DND-41 (cell line): Measurements from ENCODE around the gene MANBA.

Source experiments
- ATAC-seq: fragments of 200-7000 bp; cut with Tn5 transposase; 3 replicates; pipeline ENCODE4 v1.9.1; 2021; ENCODE audit warnings: low read depth; ENCODE audit not compliant: insufficient read depth
- DNase-seq: peaks from one replicate; pipeline ENCODE4 v3.0.0-alpha.2; 2020
- H2AFZ ChIP-seq: 2 replicates; pipeline ENCODE4 v1.6.0; 2012; ENCODE audit warnings: low read depth, low read length
- H3K27ac ChIP-seq: 2 replicates; pipeline ENCODE4 v1.5.1; 2012; ENCODE audit warnings: low read length, inconsistent platforms
- H3K27me3 ChIP-seq: fragments of 200-600 bp; sonication (generic); 2 replicates; pipeline ENCODE4 v1.6.0; 2012; ENCODE audit warnings: low read length, mild to moderate bottlenecking, inconsistent platforms; ENCODE audit not compliant: insufficient read depth, poor library complexity
- H3K36me3 ChIP-seq: 2 replicates; pipeline ENCODE4 v1.5.1; 2012; ENCODE audit warnings: low read length, inconsistent platforms; ENCODE audit not compliant: insufficient read depth
- H3K4me1 ChIP-seq: 2 replicates; pipeline ENCODE4 v1.5.1; 2012; ENCODE audit warnings: mild to moderate bottlenecking, low read length; ENCODE audit not compliant: insufficient read depth
- H3K4me2 ChIP-seq: 2 replicates; pipeline ENCODE4 v1.6.0; 2012; ENCODE audit warnings: mild to moderate bottlenecking, moderate library complexity, low read length, inconsistent platforms; ENCODE audit not compliant: insufficient read depth
- H3K4me3 ChIP-seq, 2 experiments: fragments of 200-600 bp in 1 of 2; shearing (Covaris generic) in 1 of 2; 2 replicates each; pipeline ENCODE4 v1.5.1; 2012 to 2016; ENCODE audit warnings: inconsistent platforms in 2 of 2, low read length in 2 of 2, mild to moderate bottlenecking in 2 of 2, low read depth in 1 of 2, moderate library complexity in 1 of 2
- H3K79me2 ChIP-seq: 2 replicates; pipeline ENCODE4 v1.6.0; 2012; ENCODE audit warnings: low read length, inconsistent platforms; ENCODE audit not compliant: insufficient read depth
- H3K9ac ChIP-seq: 2 replicates; pipeline ENCODE4 v1.6.0; 2012; ENCODE audit warnings: low read depth, mild to moderate bottlenecking, inconsistent platforms, low read length, moderate library complexity
- H3K9me3 ChIP-seq: 2 replicates; pipeline ENCODE4 v1.5.1; 2012; ENCODE audit warnings: low read length, moderate library complexity, mild to moderate bottlenecking, inconsistent platforms; ENCODE audit not compliant: insufficient read depth, severe bottlenecking
- H4K20me1 ChIP-seq: 2 replicates; pipeline ENCODE4 v1.6.0; 2012; ENCODE audit warnings: low read length; ENCODE audit not compliant: insufficient read depth
- CTCF ChIP-seq: IDR thresholded peaks from 2 replicates; pipeline ENCODE4 v1.5.1; 2012; ENCODE audit warnings: borderline replicate concordance, low read length, moderate library complexity, mild to moderate bottlenecking; ENCODE audit not compliant: poor library complexity, severe bottlenecking; ENCODE audit errors: extremely low read depth
- EZH2 ChIP-seq: IDR thresholded peaks from 3 replicates; pipeline ENCODE4 v1.6.1; 2012; ENCODE audit warnings: borderline replicate concordance, low read depth, mild to moderate bottlenecking, moderate library complexity, low read length, inconsistent platforms; ENCODE audit not compliant: severe bottlenecking

MANBA gene

GRCh38 chr4:102675141-102675540 is 85.6 kb downstream of the MANBA start:
- H4K20me1 ChIP-seq = no peaks in the 10 kb centered on the region
- no peaks in the 10 kb centered on the region; the same call in 1 of the 2 replicates for H3K36me3 ChIP-seq
- no peak overlapping the region for H2AFZ ChIP-seq
- no peak overlapping the region for H3K4me3 ChIP-seq
- peaks cover 9% of the 10 kb centered on the region for H3K4me1 ChIP-seq
- no peak for ATAC-seq
- H3K9me3 ChIP-seq = no peaks in the 10 kb centered on the region
- H3K4me2 ChIP-seq = no peak overlapping the region
- H3K27me3 ChIP-seq = no peaks in the 10 kb centered on the region
- DNase-seq = no peak
- H3K9ac ChIP-seq = no peak overlapping the region
- H3K27ac ChIP-seq = no peak overlapping the region
- no peak for TF ChIP-seq CTCF
- no peak for TF ChIP-seq EZH2
- no peaks in the 10 kb centered on the region for H3K79me2 ChIP-seq

DNA sequence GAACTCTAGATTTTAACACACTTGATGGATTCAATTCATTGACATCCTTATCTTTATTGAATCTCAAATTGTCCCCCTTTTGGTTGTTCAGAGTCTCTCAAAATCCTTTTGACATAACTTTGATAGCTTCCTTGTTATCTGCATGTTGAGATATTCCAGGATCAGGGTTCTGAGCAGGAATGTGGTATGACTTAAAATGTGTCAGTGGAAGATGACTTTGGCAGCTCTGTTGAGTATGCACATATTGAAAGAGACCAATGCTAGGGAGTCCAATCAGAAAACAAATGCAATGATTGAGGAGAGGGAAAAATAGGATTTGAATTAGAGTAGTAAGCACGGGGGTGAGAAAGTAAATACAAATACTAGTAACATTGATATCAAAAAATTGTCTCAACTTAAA is 93.8 kb downstream of the MANBA start:
- no peak overlapping the region for H3K4me2 ChIP-seq
- H2AFZ ChIP-seq = no peak overlapping the region
- H3K9me3 ChIP-seq = no peaks in the 10 kb centered on the region
- H3K36me3 ChIP-seq = no peaks in the 10 kb centered on the region; the same call in 1 of the 2 replicates
- TF ChIP-seq EZH2 (no peak), CTCF (no peak)
- peaks cover 6% of the 10 kb centered on the region for H3K4me1 ChIP-seq
- H3K27ac ChIP-seq = no peak overlapping the region
- H3K4me3 ChIP-seq = no peak overlapping the region
- H4K20me1 ChIP-seq = no peaks in the 10 kb centered on the region
- H3K27me3 ChIP-seq = no peaks in the 10 kb centered on the region
- H3K79me2 ChIP-seq = no peaks in the 10 kb centered on the region
- H3K9ac ChIP-seq = no peak overlapping the region
- ATAC-seq (no peak), DNase-seq (no peak)

DNA sequence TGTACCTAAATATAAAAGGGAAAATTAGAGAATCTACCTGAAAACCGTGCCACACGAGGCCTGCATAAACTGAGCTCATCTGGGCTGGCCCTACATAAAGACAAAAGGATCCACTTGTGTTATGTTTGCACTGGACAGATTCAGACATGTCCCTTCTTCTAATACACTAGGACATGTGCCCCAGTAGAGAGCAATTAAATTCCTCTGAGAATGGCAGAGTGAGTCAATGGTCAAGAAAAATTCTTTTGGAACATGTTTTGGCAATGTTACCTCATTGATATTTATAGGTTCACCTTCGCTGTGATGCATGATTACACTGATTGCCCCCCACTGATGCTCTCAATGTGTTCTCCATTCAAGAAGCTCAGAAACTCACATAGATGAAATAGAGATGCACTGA is 95.2 kb downstream of the MANBA start:
- Histone ChIP-seq H3K4me2 (no peak overlapping the region), H3K36me3 (no peaks in the 10 kb centered on the region; the same call in 1 of the 2 replicates), H2AFZ (no peak overlapping the region), H4K20me1 (no peaks in the 10 kb centered on the region), H3K9me3 (no peaks in the 10 kb centered on the region), H3K27me3 (no peaks in the 10 kb centered on the region), H3K79me2 (no peaks in the 10 kb centered on the region), H3K27ac (no peak overlapping the region), H3K4me3 (no peak overlapping the region), H3K9ac (no peak overlapping the region), H3K4me1 (peaks cover 6% of the 10 kb centered on the region)
- no peak for DNase-seq
- no peak for TF ChIP-seq EZH2
- TF ChIP-seq CTCF = no peak
- no peak for ATAC-seq

DNA sequence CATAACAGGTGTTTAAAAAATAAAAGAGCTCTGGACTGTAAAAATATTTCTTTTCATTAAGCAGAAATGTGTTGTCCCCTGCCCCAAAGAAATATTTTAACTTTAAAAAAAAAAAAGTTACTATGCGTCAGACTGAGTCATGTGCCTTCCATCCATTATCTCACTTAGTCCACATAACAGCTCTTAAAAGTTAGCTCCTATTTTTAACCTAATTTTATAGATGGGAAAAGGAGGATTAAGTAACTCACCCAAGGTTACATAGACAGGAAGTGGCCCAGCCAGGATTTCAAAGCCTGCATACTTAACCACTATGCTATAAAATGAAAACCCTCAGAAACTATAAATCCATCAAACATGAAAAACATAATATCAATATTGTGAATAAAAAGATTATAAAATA is 97.7 kb downstream of the MANBA start:
- H3K79me2 ChIP-seq = no peaks in the 10 kb centered on the region
- no peaks in the 10 kb centered on the region for H3K27me3 ChIP-seq
- DNase-seq = peak; percentile 7
- H4K20me1 ChIP-seq = no peaks in the 10 kb centered on the region
- H3K4me2 ChIP-seq = no peak overlapping the region
- no peak overlapping the region for H3K27ac ChIP-seq
- peaks cover 6% of the 10 kb centered on the region for H3K4me1 ChIP-seq
- no peak overlapping the region for H3K4me3 ChIP-seq
- H3K9ac ChIP-seq = no peak overlapping the region
- ATAC-seq = peak; percentile 72; the same call in 2 of the 3 replicates
- H3K9me3 ChIP-seq = no peaks in the 10 kb centered on the region
- H3K36me3 ChIP-seq = no peaks in the 10 kb centered on the region
- TF ChIP-seq EZH2 (no peak), CTCF (no peak)
- no peak overlapping the region for H2AFZ ChIP-seq
